ENCODE measurements around the gene TENM4. TPM values are rescaled to one million over a fixed set of nuclear protein-coding genes. Genes with fewer than 3 reads are reported as not detected.

The TENM4 gene
- total RNA-seq, 1 donor from 2014 or later: 0.63 TPM

GRCh38 chr11:79039122-79039521, 401.7 kb downstream of the TENM4 start:
- H3K36me3 ChIP-seq: no peaks in the 10 kb centered on the region

GRCh38 chr11:79035881-79036280, 404.9 kb downstream of the TENM4 start:
- H3K4me1 ChIP-seq: peaks cover under 1% of the 10 kb centered on the region
- TF ChIP-seq CTCF (IDR thresholded peaks at IDR 0.05; ENCODE audit: borderline replicate concordance): no peak
- H3K27ac ChIP-seq (replicated peaks): no peak overlapping the region
- DNase-seq: no peak
- intact Hi-C loops (cut with micrococcal nuclease): no loop called here
- H3K4me3 ChIP-seq: no peak overlapping the region
- peaks cover 48% of the 10 kb centered on the region for H3K27me3 ChIP-seq (ENCODE audit: low read depth)
- H3K36me3 ChIP-seq: no peaks in the 10 kb centered on the region
- H3K9me3 ChIP-seq (replicated peaks): no peaks in the 10 kb centered on the region

More at GRCh38 chr11:79039122-79039521, 401.7 kb downstream of the TENM4 start:
- TF ChIP-seq CTCF (IDR thresholded peaks at IDR 0.05; ENCODE audit: borderline replicate concordance): no peak
- H3K4me1 ChIP-seq: no peaks in the 10 kb centered on the region
- DNase-seq: no peak
- intact Hi-C loops (cut with micrococcal nuclease): no loop called here
- H3K27ac ChIP-seq (replicated peaks): no peak overlapping the region
- no peaks in the 10 kb centered on the region for H3K9me3 ChIP-seq (replicated peaks)
- no peak overlapping the region for H3K4me3 ChIP-seq
- H3K27me3 ChIP-seq (ENCODE audit: low read depth): peaks cover 31% of the 10 kb centered on the region

- Histone ChIP-seq H3K9me3 (replicated peaks) (no peaks in the 10 kb centered on the region), H3K4me3 (no peak overlapping the region), H3K4me1 (peaks cover 10% of the 10 kb centered on the region), H3K27ac (replicated peaks) (no peak overlapping the region), H3K27me3 (ENCODE audit: low read depth) (peaks cover 50% of the 10 kb centered on the region), H3K36me3 (no peaks in the 10 kb centered on the region)
- no peak for DNase-seq
- TF ChIP-seq CTCF (IDR thresholded peaks at IDR 0.05; ENCODE audit: borderline replicate concordance): no peak
- intact Hi-C loops (cut with micrococcal nuclease): no loop called here
Measured at GRCh38 chr11:79033833-79034232, 407.0 kb downstream of the TENM4 start.

GRCh38 chr11:79030448-79030847, 410.4 kb downstream of the TENM4 start:
- peaks cover 45% of the 10 kb centered on the region for H3K27me3 ChIP-seq (ENCODE audit: low read depth)

GRCh38 chr11:79028225-79028624, 412.6 kb downstream of the TENM4 start:
- Histone ChIP-seq H3K36me3 (no peaks in the 10 kb centered on the region), H3K4me3 (no peak overlapping the region), H3K9me3 (replicated peaks) (no peaks in the 10 kb centered on the region), H3K27me3 (ENCODE audit: low read depth) (peaks cover 54% of the 10 kb centered on the region), H3K4me1 (peaks cover 10% of the 10 kb centered on the region), H3K27ac (replicated peaks) (no peak overlapping the region)
- no peak for DNase-seq
- TF ChIP-seq CTCF (IDR thresholded peaks at IDR 0.05; ENCODE audit: borderline replicate concordance): no peak
- intact Hi-C loops (cut with micrococcal nuclease): no loop called here

More at GRCh38 chr11:79030448-79030847, 410.4 kb downstream of the TENM4 start:
- TF ChIP-seq CTCF (IDR thresholded peaks at IDR 0.05; ENCODE audit: borderline replicate concordance): no peak
- no peak overlapping the region for H3K4me3 ChIP-seq
- no peak overlapping the region for H3K27ac ChIP-seq (replicated peaks)
- intact Hi-C loops (cut with micrococcal nuclease): no loop called here
- no peak for DNase-seq
- H3K9me3 ChIP-seq (replicated peaks): no peaks in the 10 kb centered on the region
- no peaks in the 10 kb centered on the region for H3K36me3 ChIP-seq
- peaks cover 10% of the 10 kb centered on the region for H3K4me1 ChIP-seq
